HG02588 (cell line): ENCODE measurements around the gene ESPN.

ENCODE experiments used
- ATAC-seq: cut with Tn5 transposase; IDR thresholded peaks from one replicate; pipeline ENCODE4 v1.9.1; 2021; ENCODE audit warnings: mild to moderate bottlenecking, moderate library complexity; ENCODE audit not compliant: unreplicated experiment

The ESPN gene

GRCh38 chr1:6463120-6463412 is 38.5 kb downstream of the ESPN start:
- no peak for ATAC-seq

GRCh38 chr1:6464514-6464836 is 39.9 kb downstream of the ESPN start:
- ATAC-seq, result no peak

DNA sequence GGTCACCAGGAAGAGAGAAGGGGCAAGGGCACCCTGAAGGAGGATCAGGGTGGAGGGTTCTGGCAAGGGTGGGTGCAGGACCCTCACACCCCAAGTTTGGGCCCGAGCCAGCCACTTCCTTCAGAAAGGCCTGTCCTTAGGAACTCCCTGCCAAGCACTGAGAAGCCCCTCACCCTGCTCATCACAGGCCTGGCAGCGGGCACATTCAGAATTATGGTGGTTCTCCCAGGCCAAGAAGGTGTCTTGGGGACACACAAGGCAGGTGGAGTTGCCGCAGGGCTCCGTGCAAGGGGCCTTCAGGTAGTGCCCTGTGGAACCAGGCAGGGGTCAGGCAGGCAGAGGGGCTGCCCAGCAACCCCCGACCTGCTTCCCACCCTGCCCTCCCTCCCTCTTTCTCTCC is 40.3 kb downstream of the ESPN start:
- ATAC-seq, result no peak

- no peak for ATAC-seq
Measured at GRCh38 chr1:6465461-6466005, 41.0 kb downstream of the ESPN start.

DNA sequence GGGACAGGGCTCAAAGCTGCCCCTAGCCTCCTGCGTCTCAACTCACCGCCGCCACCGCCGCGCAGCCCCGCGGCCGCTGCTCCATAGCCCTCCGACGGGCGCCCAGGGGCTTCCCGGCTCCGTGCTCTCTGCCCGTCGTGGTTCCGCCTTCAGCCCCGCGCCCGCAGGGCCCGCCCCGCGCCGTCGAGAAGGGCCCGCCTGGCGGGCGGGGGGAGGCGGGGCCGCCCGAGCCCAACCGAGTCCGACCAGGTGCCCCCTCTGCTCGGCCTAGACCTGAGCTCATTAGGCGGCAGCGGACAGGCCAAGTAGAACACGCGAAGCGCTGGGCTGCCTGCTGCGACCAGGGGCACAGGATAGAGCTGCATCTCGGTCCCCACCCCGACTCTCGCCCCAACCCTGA is 41.4 kb downstream of the ESPN start, which contains the start of gene TNFRSF25:
TNFRSF25 (minus strand) TSS at position 151 of the 400 bp plus-strand sequence; CDS start at position 85, 66 bp downstream.
- ATAC-seq, result no peak

DNA sequence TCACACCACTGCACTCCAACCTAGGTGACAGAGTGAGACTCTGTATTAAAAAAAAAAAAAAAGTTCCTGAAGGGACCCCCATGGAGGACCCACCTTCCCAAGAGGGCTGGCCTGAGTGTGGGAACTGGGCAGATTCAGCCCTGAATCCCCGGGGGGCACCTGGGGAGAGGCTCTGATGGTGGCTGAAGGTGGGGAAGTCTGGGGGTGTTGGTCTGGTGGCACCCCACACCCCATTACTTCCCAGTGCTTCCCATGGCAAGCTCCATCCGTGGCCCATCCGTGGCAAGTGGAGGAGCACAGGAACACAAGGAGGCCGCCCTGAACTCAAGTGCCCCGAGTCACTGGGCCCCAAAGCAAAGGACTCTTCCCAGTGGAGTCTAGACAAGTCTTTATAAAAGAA is 42.2 kb downstream of the ESPN start:
- ATAC-seq, result no peak

GRCh38 chr1:6467224-6467623 is 42.6 kb downstream of the ESPN start:
- ATAC-seq, result no peak

- no peak for ATAC-seq
Measured at GRCh38 chr1:6467744-6468688, 43.4 kb downstream of the ESPN start.

GRCh38 chr1:6468729-6469461 is 44.3 kb downstream of the ESPN start:
- no peak for ATAC-seq

DNA sequence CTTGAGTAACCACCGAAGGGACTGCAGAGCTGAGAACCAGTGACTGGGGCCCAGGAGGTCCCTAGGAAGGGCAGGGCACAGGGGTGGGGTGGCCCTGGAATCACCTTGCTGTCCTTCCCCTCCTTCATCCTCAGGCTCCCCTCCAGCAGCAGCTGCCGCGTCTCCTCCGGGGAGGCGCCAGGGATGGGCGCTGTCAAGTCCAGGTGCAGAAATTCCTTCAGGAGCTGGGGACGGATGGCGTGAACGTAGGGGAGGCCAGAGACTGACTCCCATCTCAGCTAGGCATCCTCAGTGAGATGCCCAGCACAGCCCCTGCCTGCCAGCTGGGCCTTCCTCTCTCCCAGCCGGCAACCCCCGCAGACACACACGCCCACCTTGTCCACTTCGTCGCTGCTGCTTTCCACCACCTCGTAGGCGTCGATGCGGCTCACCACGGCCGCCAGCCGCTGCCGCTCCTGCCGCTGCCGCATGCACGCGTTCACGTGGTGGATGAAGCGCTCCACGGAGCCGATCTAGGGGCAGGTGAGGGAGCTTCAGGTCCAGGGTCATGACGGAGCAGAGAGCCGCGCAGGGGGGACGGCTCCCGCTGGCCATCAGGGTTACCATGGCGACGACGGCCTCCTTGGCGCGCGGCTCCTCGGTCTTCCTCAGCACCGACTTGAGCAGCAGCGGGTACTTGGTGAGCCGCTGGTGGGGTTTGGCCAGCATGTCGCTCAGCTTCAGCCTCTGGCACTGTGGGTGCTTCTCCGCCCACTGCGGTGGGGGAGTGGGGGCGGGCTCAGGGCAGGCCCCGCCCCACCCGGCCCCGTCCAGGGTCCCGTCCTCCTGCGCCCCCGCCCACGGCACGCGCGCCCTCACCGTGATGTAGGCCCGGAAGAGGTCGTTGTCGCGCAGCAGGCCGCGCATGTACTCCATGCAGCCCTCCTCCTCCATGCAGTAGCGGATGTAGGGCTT is 45.8 kb downstream of the ESPN start:
- ATAC-seq, result no peak

- ATAC-seq, result no peak
Measured at GRCh38 chr1:6471086-6471969, 46.8 kb downstream of the ESPN start.

DNA sequence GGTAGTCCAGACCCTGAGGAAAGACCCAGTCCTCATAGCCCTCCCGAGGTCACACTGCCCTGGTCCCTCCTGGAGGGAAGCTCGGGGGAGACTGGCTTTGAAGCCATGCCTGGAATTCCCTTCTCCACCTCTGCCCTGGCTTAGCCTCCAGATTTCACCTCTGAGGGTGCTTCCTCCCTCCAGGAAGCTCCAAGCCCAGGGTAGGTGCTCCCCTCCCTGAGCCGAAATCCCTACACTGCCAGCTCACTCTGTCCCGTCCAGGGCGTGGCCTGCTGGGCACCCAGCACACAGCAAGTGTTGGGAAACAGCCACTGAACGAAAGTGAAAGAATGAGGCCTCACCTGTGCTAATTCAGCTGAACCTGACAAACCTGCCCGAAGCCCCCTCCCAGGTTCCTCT is 47.4 kb downstream of the ESPN start:
- no peak for ATAC-seq

DNA sequence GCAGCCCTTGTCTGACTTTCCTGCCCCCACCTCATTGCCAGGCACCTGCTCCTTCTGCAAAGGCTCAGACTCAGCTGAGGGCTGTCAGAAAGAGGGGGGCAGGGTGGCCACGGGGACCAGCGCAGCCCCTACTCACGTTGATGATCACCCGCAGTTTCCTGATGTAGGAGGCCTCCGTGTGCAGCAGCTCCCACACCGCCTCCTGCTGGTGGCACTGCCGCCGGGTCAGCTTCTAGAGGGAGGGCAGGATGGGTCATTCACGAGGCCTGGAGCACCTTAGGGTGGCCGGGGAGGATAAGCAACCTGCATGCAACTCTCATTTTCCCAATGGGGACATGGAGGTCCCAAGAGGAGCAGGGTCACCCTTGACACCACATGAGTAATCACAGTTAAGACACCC is 47.8 kb downstream of the ESPN start:
- ATAC-seq, result no peak

- no peak for ATAC-seq
Measured at GRCh38 chr1:6473156-6473555, 48.6 kb downstream of the ESPN start.

- no peak for ATAC-seq
Measured at GRCh38 chr1:6473974-6474814, 49.6 kb downstream of the ESPN start.

- no peak for ATAC-seq
Measured at GRCh38 chr1:6474815-6475282, 50.3 kb downstream of the ESPN start.

DNA sequence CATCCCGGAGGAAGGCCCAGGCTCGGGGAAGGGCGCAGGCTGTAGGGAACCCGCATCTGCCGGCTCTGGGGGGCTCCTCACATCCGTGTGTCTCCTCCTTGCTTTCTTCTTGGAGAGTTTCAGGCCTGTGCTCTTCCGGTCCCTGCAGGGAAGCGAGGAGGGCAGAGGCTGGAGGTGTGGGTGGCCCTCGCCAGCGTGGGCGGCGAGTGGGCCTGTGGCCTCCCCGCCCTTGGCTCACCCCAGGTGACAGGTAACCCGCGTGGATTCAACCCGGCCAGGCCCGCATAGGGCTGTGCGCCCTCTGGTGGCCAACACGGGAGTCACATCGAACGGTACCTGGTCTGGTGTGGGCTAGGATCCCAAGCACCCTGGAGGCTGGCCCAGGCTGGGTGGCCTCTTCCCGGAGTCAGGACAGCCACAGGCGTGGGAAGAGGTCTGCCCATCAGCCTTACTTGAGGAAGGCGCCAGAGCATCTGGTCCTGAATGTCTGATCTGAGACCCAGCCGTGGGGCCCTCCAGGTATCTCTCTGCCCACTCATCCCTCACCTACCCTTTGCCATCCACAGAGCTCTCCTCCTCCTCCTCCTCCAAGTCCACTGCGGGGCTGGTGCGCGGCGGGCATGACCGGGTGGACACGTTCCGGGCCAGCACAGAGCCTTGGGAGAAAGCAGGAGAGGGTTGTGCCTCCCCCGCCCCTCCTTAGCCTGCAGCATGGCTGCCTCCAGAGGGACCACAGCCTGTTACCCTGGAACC is 51.0 kb downstream of the ESPN start:
- peak; percentile 53 for ATAC-seq

DNA sequence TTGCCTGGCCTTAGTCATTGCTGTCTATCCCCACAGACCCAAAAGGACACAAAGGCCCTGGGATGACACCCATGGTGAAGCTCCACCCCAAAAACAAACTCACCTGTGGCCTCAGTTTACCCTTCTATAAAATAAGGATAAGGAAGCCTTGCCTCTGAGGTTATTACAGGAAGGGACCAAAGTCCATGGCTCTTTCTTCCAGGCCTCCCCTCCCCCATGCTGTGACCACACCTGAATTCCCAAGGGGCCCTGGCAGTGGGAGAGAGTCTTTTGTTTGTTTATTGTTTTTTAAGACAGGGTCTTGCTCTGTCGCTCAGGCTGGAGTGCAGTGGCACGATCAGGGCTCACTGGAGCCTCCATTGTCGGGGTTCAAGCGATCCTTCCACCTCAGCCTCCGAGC is 51.9 kb downstream of the ESPN start:
- ATAC-seq, result no peak
